Measurements from ENCODE around the gene POC5.
"Not testable (repeated sequence)": the region's sequence is repeated elsewhere in the genome, so short reads cannot be mapped to it uniquely, and the experiment has no call there.

Gene POC5

DNA sequence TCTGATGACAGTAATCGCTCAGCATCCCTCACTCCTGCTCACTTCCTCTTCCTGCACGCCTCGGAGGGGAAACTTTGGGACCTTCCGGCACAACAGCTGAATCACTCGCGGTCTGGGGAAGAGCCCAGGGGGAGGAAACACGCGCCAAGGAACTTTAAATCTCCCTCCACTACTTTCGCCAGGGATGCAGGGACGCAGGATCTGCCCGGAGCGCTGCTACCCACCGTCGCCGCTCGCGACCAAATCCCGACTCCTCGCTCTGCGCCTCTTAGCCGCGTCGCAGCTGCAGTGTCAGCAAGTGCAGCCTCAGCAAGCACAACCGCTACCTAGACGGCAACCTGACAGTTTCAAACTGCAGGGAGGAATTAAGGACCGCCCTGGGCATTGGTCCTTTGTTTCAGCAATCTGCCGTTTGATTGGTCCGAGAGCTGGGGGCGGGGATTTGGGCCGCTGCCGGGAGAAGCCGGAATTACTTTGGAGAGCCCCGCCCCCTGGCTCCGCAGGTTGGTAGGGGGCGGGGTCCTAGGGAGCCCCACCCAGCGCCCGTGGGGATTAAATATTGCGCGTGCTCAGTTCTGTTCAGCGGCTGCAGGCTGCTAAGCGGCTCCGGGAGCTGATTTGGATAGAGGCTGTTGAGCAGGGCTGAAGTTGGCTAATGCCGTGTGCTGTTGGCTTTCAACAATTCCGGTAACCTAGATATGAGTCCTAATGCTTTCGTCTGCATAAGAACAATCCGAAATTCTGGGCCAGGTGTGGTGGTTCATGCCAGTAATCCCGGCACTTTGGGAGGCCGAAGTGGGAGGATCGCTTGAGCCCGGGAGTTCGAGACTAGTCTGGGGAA, at the start of gene POC5:
Gene POC5 (minus strand): TSS at position 356 of the 841 bp plus-strand sequence. CDS start 4,500 bp downstream, outside the sequence.
- in situ Hi-C loops (cut with MboI; ENCODE audit: low sequenced_read_pairs): no loop called here

DNA sequence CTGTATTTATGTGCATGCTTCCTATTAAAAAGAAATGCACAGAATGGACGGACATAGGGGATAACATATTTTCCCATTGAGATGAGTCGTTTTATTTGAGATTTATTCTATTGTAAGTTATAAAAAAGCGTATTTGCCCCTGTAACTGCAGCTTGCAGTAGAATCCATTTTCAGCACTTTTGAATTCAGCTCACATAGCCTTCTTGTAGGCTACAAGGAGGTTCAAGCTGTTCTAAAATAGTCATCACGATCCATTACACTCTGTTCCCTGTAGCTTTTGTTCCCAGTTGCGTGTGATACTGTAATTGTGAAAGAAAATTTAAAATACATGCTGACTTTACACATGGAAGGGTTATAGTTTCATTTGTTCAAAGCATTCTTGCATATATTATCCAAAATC, 40.9 kb upstream of the POC5 start:
- in situ Hi-C loops (cut with MboI; ENCODE audit: low sequenced_read_pairs): no loop called here

DNA sequence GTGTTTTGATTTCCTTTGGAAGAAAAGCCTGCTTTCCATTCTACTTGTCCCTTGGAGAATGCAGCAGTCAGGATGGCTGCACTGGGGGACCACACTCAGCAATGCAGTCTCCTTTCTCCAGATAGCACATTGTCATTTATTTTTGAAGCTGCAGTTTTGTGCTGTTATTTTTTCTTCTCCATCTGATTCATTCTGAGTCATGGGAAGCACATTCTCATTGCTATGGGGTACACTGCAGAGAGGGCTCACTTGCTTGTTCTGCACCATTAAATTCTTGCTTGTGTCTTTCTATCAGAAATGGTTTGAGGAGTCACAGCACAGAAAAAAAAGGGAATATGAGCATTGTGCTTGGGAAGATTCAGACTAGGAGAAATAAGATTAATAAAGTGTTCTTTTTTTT, 39.7 kb upstream of the POC5 start:
- in situ Hi-C loops (cut with MboI; ENCODE audit: low sequenced_read_pairs): no loop called here

DNA sequence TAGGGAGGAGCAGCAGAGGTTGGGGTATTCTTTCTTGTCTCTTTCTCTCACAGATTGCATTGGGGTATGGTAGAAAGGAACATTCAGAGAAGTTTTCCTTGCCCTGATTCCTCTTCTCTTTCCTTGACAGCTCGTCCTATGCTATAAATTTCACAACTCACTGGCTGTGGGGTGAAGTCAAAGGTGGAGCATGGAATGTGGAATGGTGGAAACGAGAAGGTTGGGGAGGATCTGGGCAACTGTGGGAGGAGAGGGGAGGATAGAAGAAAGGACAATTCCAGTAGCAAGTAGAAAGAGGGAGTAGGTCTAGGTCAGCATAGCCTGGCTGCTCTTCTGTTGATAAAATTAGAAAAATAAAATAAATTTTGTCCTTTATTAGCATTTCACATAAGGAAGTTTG, 39.0 kb upstream of the POC5 start:
- in situ Hi-C loops (cut with MboI; ENCODE audit: low sequenced_read_pairs): no loop called here

DNA sequence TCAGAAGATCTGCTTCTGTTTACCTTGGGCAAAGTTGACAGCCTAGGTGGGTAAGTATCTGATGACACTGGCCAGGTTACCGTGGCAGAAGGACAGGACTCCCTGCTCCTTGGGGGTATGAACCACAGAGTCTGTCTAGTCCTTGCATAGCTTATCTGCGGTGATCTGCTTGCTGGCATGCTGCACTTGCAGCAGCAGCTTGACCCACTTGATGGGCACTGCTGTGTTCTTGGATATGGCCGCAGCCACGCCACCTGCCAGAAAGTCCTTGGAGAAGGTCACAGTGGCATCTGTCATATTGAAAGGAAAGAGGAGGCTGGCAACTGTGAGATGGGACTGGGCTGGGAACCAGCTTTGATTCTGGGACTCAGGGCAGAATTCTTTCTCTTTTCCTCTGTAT, 35.9 kb upstream of the POC5 start:
- in situ Hi-C loops (cut with MboI; ENCODE audit: low sequenced_read_pairs): no loop called here

GRCh38 chr5:75744355-75744754, 27.1 kb upstream of the POC5 start:
- in situ Hi-C loops (cut with MboI; ENCODE audit: low sequenced_read_pairs): no loop called here

GRCh38 chr5:75736273-75736672, 19.0 kb upstream of the POC5 start:
- in situ Hi-C loops (cut with MboI; ENCODE audit: low sequenced_read_pairs): no loop called here

DNA sequence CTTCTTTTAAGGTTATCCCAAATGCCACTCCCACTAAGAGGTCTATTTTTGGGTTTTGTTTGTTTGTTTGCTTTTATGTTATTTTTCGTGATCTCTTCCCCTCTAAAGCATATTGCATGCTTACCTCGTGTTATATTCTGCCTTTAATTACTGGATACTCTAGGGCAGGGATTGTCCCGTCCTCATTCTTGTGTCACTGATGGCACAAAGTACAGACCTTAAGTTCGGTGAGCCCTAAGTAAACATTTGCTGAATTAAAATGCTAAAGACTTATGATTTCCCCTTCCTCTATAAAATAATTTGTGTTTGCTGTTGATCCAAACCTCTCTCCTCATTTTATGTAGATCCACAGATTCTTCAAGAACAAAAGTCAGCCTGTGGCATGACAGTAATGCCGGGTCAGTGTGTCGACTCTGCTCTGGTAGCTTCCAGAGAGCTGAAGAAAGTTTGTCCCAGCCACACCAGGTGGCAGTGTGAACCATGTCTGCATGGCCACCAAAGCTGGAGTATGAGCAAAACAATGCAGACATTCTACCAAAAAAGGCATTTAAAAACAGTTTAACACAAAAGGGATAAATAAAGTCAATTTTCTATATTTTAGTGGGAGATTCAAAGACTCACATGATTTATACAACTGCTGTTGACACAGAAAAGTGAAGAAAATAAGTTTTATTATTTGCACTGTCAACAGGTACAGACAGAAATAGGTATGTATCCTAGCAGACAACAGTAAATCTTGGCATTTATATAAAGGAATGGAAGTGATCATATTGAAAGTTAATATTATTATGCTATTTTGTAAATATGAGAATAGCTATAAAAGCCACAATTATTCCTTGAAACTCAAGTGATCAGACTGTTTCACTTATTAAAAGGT, 17.9 kb upstream of the POC5 start:
- in situ Hi-C loops (cut with MboI; ENCODE audit: low sequenced_read_pairs): no loop called here

DNA sequence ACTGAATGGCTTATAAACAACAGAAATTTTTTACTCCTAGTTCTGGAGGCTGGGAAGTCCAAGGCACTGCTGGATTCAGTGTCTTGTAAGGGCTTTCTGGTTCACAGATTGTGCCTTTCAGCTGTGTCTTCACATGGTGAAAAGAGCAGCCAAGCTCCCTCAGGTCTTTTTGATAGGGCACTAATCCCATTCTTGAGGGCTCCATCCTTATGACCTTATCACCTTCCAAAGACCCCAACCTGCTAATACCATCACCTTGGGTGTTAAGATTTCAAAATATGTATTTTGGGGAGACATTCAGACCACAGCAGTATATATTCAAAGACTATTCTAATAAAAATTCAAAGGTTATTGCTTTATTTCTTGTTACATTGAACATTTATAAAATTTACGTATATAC, 16.5 kb upstream of the POC5 start:
- in situ Hi-C loops (cut with MboI; ENCODE audit: low sequenced_read_pairs): no loop called here

- in situ Hi-C loops (cut with MboI; ENCODE audit: low sequenced_read_pairs): not testable (repeated sequence)
Observed at GRCh38 chr5:75731515-75731914, 14.3 kb upstream of the POC5 start.

GRCh38 chr5:75729321-75729720, 12.1 kb upstream of the POC5 start:
- in situ Hi-C loops (cut with MboI; ENCODE audit: low sequenced_read_pairs): no loop called here

DNA sequence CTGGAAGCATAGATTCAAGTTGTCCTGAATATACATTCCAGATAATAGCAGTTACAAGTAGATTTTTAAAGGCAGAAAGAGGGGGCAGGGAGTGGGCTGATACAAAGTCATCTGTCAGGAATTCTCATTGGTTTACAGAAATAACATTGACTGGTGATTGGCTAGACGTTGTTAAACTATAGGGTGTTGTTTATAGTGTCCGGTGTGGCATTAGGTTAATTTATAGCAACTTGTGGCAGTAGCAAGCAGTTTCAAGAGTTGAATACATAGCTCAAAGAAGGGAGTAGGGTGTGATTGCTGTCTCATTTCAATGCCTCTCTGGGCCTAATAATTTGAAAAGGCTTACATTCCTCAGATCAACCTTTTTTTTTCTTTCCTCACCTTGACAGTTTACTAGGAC, 10.7 kb upstream of the POC5 start:
- in situ Hi-C loops (cut with MboI; ENCODE audit: low sequenced_read_pairs): no loop called here

- in situ Hi-C loops (cut with MboI; ENCODE audit: low sequenced_read_pairs): not testable (repeated sequence)
Observed at GRCh38 chr5:75726224-75726623, 9.0 kb upstream of the POC5 start.

DNA sequence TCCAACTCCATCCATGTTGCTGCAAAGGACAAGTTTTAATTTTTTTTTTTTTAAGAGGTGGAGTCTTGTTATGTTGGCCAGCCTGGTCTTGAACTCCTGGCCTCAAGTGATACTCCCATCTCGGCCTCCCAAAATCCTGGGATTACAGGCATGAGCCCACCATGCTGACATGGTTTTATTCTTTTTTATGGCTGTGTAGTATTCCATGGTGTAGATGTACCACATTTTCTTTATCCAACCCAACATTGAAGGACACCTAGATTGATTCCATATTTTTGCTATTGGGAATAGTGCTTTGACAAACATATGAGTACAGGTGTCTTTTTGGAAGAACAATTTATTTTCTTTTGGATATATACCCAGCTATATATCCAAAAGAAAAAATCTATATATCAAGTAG, 6.1 kb upstream of the POC5 start:
- in situ Hi-C loops (cut with MboI; ENCODE audit: low sequenced_read_pairs): no loop called here

- in situ Hi-C loops (cut with MboI; ENCODE audit: low sequenced_read_pairs): no loop called here
Observed at GRCh38 chr5:75721573-75721972, 4.3 kb upstream of the POC5 start.

- in situ Hi-C loops (cut with MboI; ENCODE audit: low sequenced_read_pairs): no loop called here
Observed at GRCh38 chr5:75720882-75721281, 3.6 kb upstream of the POC5 start.

DNA sequence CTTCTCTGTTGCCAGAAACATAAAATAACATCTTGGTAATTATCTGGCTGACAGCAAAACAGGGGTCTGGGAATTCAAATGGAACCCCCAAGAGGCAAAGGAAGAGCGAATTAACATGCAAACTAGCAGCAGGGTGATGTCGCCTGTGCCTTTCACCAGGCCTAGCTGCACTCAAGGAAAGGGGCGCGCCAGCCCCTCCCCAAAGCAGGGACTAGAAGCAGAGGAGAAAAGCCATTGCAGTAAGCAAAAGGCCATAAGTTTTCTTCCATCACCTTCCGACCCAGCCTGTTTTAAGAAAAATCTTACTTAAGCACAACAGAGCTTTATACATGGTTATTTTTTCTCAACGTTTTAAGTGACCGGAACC, 539 bp downstream of the POC5 start:
- in situ Hi-C loops (cut with MboI; ENCODE audit: low sequenced_read_pairs): no loop called here

GRCh38 chr5:75712091-75712490, 5.1 kb downstream of the POC5 start:
- in situ Hi-C loops (cut with MboI; ENCODE audit: low sequenced_read_pairs): no loop called here

DNA sequence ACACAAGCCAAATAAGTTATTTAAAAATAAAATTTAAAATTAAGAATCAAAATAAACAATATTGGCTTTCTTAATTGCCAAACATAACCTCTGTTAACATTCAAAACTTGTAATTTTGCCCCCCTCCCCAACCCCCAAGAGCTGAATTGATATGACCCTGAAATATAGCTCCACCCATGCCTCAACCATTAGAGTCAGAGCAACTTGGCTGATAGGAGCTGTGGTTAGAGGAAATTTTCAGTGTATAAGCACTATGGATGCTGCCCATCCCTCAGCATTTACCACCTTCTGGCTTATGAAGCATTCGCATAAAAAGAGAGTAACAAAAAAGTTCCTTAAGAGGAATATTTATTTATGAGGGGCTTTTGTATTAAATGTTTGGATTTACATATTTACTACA, 6.1 kb downstream of the POC5 start:
- in situ Hi-C loops (cut with MboI; ENCODE audit: low sequenced_read_pairs): no loop called here

DNA sequence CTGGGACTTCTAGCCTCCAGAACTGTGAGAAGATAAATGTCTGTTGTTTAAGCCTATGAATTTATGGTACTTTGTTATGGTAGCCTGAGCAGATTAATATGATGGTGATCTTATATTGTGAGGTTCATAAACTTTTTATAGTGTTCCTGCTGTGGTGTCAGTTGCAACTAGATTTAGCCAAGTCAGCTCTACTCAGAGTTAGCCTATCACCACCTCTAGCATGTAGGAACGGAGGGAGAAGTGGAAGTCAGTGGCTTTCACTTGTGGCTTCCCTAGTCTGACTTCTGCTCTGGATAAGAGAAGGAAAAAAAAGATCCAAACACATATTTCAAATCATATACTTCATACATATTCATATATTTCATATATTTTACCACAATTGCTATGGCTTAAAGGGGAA, 6.6 kb downstream of the POC5 start:
- in situ Hi-C loops (cut with MboI; ENCODE audit: low sequenced_read_pairs): no loop called here

- in situ Hi-C loops (cut with MboI; ENCODE audit: low sequenced_read_pairs): no loop called here
Observed at GRCh38 chr5:75707911-75708509, 9.2 kb downstream of the POC5 start.

DNA sequence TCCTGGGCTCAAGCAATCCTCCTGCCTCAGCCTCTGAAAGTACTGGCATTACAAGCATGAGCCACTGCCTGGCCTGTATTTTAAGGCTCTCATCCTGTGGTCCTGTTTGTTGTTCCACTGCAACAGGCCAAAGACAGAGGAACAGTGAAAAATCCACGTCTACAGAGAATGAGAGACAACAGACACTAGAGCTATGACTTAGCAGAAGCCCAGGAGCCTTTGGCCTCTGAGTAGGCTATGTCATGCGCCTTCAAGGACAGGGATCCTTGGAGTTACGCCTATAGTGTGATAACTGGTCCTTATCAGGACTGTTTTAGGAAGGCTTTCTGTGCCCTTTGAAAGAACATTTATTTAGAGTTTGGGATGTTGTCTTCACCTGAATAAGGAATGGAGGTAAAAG, 10.5 kb downstream of the POC5 start:
- in situ Hi-C loops (cut with MboI; ENCODE audit: low sequenced_read_pairs): no loop called here

Data from hTERT RPE-1 (cell line).